Common myeloid progenitor, CD34-positive (primary cell): Measurements from ENCODE around the gene GALNT15.

Source experiments
- CTCF ChIA-PET: fragments of 350-600 bp; sonication (Branson Sonifier 250); formaldehyde crosslinking; loops from one replicate; lab custom pipeline; 2021; ENCODE audit warnings: antibody characterized with exemption; lab: Charles Lee
- POLR2A ChIA-PET: fragments of 350-600 bp; sonication (Branson Sonifier 250); formaldehyde crosslinking; loops from one replicate; lab custom pipeline; 2021; ENCODE audit warnings: antibody characterized with exemption; lab: Charles Lee
- DNase-seq, 3 donors: peaks; one replicate each; pipeline versions ENCODE4 v3.0.0 to v3.0.0-alpha.2; 2013
- H3K27ac ChIP-seq, 2 experiments: 1 replicate in 1 of 2; 2 replicates in 1 of 2; pipeline ENCODE4 v1.7.0; 2013; ENCODE audit warnings: inconsistent platforms in 2 of 2, low read length in 2 of 2, mild to moderate bottlenecking in 2 of 2, low read depth in 1 of 2, moderate library complexity in 1 of 2; ENCODE audit not compliant: severe bottlenecking in 2 of 2, insufficient read depth in 1 of 2, poor library complexity in 1 of 2
- H3K27me3 ChIP-seq, 5 experiments: replicated peaks in 2 of 5; 1 replicate in 3 of 5; 2 replicates in 2 of 5; pipeline versions ENCODE4 v1.6.1 to v1.7.0; 2013; ENCODE audit warnings: low read length in 4 of 5, mild to moderate bottlenecking in 2 of 5, moderate library complexity in 2 of 5, inconsistent platforms in 1 of 5; ENCODE audit not compliant: insufficient read depth in 5 of 5, control insufficient read depth in 4 of 5
- H3K36me3 ChIP-seq, 4 experiments: 1 replicate in 2 of 4; 2 replicates in 2 of 4; pipeline versions ENCODE4 v1.6.1 to v1.7.0; 2013; ENCODE audit warnings: low read length in 3 of 4, control low read depth in 1 of 4, mild to moderate bottlenecking in 1 of 4; ENCODE audit not compliant: control insufficient read depth in 4 of 4, insufficient read depth in 4 of 4
- H3K4me1 ChIP-seq, 4 experiments: 1 replicate in 3 of 4; 2 replicates in 1 of 4; pipeline versions ENCODE4 v1.6.1 to v1.7.1; 2013; ENCODE audit warnings: low read length in 3 of 4, mild to moderate bottlenecking in 3 of 4, control low read depth in 1 of 4, inconsistent platforms in 1 of 4, moderate library complexity in 1 of 4; ENCODE audit not compliant: control insufficient read depth in 4 of 4, insufficient read depth in 4 of 4; ENCODE audit errors: control extremely low read depth in 1 of 4
- H3K4me3 ChIP-seq, 7 experiments: 1 replicate in 4 of 7; 2 replicates in 3 of 7; pipeline versions ENCODE4 v1.5.1 to v1.7.0; 2013; ENCODE audit warnings: mild to moderate bottlenecking in 7 of 7, low read length in 6 of 7, moderate library complexity in 6 of 7, inconsistent platforms in 2 of 7, low read depth in 2 of 7, control low read depth in 1 of 7; ENCODE audit not compliant: insufficient read depth in 4 of 7, control insufficient read depth in 1 of 7; ENCODE audit errors: extremely low read depth in 1 of 7
- H3K9me3 ChIP-seq, 5 experiments: 1 replicate in 4 of 5; 2 replicates in 1 of 5; pipeline versions ENCODE4 v1.6.1 to v1.7.1; 2013; ENCODE audit warnings: low read length in 4 of 5, mild to moderate bottlenecking in 2 of 5, inconsistent platforms in 1 of 5, low read depth in 1 of 5, moderate library complexity in 1 of 5; ENCODE audit not compliant: control insufficient read depth in 4 of 5, insufficient read depth in 2 of 5; ENCODE audit errors: control extremely low read depth in 1 of 5
- WGBS: methylation state at CpG from one replicate; pipeline ENCODE4 v1.1.5; 2013; ENCODE audit not compliant: insufficient coverage; 5-methylcytosine and 5-hydroxymethylcytosine counted together

The GALNT15 gene

GRCh38 chr3:16253601-16254000, 79.1 kb downstream of the GALNT15 start:
- ChIA-PET CTCF (interaction anchor here (0.8 to 2.3 kb wide), 3 partner anchors 10 to 203 kb away, joined by 3 to 6 read pairs (median 4); partner anchors contain the start of gene DPH3), POLR2A (no interaction called here)
- no peaks in the 10 kb centered on the region for H3K36me3 ChIP-seq
- H3K4me3 ChIP-seq, result no peak overlapping the region
- no peaks in the 10 kb centered on the region for H3K27me3 ChIP-seq
- peak in 1 of 3 donors; percentile 16 for DNase-seq
- no peaks in the 10 kb centered on the region for H3K9me3 ChIP-seq
- H3K27ac ChIP-seq, result no peak overlapping the region
- H3K4me1 ChIP-seq, result no peaks in the 10 kb centered on the region
- WGBS, result 93% methylated on average over 6 of the region's 7 CpGs

GRCh38 chr3:16254916-16255315, 80.4 kb downstream of the GALNT15 start:
- Histone ChIP-seq H3K27me3 (no peaks in the 10 kb centered on the region), H3K36me3 (peaks cover 0 to 6% (median 4%) of the 10 kb centered on the region in 4 experiments), H3K4me3 (no peak overlapping the region), H3K9me3 (no peaks in the 10 kb centered on the region), H3K4me1 (no peaks in the 10 kb centered on the region), H3K27ac (no peak overlapping the region)
- WGBS, result 100% methylated on average over 3 of the region's 5 CpGs
- CTCF ChIA-PET, result no interaction called here
- DNase-seq, result no peak
- POLR2A ChIA-PET, result interaction anchor here (0.5 kb wide), 1 partner anchor 1818 kb away, joined by 5 read pairs; no protein-coding TSS in a partner anchor

DNA sequence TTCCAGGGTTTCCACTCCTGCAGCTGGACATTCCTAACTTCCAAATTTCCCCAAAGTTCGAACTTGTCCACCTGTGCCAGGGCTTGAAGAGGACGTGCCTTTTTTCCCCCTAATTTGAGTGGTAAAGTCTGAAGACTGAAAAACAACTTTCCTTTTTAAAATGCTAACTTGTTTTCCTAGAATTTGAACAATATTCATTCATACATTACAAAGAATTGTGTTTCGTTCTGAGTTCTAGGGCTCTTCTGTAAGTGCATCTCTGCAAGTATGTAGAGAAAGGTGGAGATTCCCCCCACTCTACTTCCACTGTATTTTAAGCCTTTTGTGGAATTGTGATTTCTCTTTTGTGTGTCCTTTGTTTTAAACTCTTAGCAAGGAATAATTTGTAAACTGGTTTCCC, 80.8 kb downstream of the GALNT15 start:
- Histone ChIP-seq H3K9me3 (no peaks in the 10 kb centered on the region), H3K4me1 (no peaks in the 10 kb centered on the region), H3K36me3 (peaks cover 0 to 8% (median 5%) of the 10 kb centered on the region in 4 experiments), H3K4me3 (no peak overlapping the region), H3K27ac (no peak overlapping the region), H3K27me3 (no peaks in the 10 kb centered on the region)
- DNase-seq, result no peak
- 92% methylated on average over 2 of the region's 3 CpGs for WGBS
- ChIA-PET POLR2A (interaction anchor here (0.5 kb wide), 1 partner anchor 1818 kb away, joined by 5 read pairs; no protein-coding TSS in a partner anchor), CTCF (no interaction called here)

DNA sequence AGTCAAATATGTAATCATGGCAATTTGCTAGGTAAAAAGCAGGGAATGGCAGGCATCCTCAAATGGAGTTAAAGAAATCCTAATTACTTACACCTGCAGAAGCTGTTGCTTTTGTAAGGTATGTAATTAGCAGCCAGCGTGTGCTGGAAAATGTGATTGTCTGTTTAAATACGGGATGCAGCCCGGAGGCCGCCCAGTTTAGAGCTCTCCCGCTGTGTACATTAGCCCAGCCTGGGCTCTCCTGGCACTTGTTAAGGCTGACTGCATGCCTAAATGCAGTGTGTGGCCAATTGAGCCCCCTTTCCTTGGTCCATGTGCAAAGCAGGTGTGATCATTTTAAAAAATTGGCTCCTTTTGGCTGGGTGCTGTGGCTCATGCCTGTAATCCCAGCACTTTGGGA, 81.2 kb downstream of the GALNT15 start:
- Histone ChIP-seq H3K27ac (no peak overlapping the region), H3K27me3 (no peaks in the 10 kb centered on the region), H3K4me3 (no peak overlapping the region), H3K4me1 (no peaks in the 10 kb centered on the region), H3K9me3 (no peaks in the 10 kb centered on the region), H3K36me3 (peaks cover 4 to 10% (median 6%) of the 10 kb centered on the region in 4 experiments)
- WGBS, result 100% methylated on average over 5 of the region's 5 CpGs
- POLR2A ChIA-PET, result interaction anchor here (0.5 kb wide), 1 partner anchor 1818 kb away, joined by 5 read pairs; no protein-coding TSS in a partner anchor
- CTCF ChIA-PET, result no interaction called here
- no peak for DNase-seq

DNA sequence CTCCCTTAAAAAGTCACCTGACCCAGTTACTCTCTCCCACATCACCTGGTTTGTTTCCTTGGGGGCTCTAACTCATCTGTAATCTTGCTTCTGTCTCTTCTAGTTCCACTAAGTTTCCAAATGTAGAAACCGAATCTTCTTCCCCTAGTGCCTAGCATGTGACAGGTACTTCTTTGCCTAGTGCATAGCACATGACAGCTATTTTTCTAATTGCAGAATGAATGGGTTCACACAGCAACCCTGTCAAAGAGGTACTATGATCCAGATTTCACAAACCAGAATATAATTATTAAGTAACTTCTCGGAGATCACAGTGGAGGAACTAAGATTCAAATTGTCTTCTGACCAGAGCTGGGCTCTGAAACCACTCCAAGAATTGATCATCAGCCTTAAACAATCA, 82.8 kb downstream of the GALNT15 start:
- Histone ChIP-seq H3K4me3 (no peak overlapping the region), H3K27me3 (no peaks in the 10 kb centered on the region), H3K27ac (no peak overlapping the region), H3K9me3 (no peaks in the 10 kb centered on the region), H3K36me3 (peaks cover 4 to 10% (median 6%) of the 10 kb centered on the region in 4 experiments), H3K4me1 (no peaks in the 10 kb centered on the region)
- DNase-seq, result no peak
- 81% methylated on average over 2 of the region's 2 CpGs for WGBS
- ChIA-PET CTCF (no interaction called here), POLR2A (interaction anchor here (0.7 kb wide), 1 partner anchor 412 kb away, joined by 3 read pairs; no protein-coding TSS in a partner anchor)

DNA sequence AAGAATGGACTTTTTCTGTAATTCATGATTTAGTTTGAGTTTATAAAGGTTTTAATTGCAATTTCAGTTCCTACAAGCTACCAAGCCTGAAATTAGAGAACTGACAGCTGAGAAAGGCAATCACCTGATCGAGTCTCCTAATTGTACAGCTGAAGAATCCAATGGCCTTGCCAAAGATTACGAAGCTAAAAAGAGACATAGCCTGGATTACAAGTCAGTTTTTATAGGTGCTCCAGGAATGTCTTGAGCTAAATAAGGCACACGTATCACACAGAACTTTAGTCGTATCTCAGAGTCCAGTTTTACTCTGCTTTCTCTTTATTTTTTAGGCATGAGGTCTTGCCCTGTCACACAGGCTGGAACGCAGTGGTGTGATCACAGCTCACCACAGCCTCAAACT, 83.7 kb downstream of the GALNT15 start:
- H3K36me3 ChIP-seq, result peaks cover 4 to 10% (median 6%) of the 10 kb centered on the region in 4 experiments
- no peak for DNase-seq
- WGBS, result 92% methylated on average over 5 of the region's 5 CpGs
- H3K4me3 ChIP-seq, result no peak overlapping the region
- POLR2A ChIA-PET, result no interaction called here
- no peak overlapping the region for H3K27ac ChIP-seq
- peaks cover 0 to 1% (median 0%) of the 10 kb centered on the region in 4 experiments for H3K4me1 ChIP-seq
- H3K27me3 ChIP-seq, result no peaks in the 10 kb centered on the region
- CTCF ChIA-PET, result interaction anchor here (1.3 kb wide), 1 partner anchor 10 kb away, joined by 3 read pairs; no protein-coding TSS in a partner anchor
- H3K9me3 ChIP-seq, result no peaks in the 10 kb centered on the region

- CTCF ChIA-PET, result interaction anchor here (1.3 kb wide), 1 partner anchor 11 kb away, joined by 3 read pairs; no protein-coding TSS in a partner anchor
- Histone ChIP-seq H3K4me1 (peaks cover 1 to 6% (median 3%) of the 10 kb centered on the region in 4 experiments), H3K27ac (no peak overlapping the region), H3K27me3 (no peaks in the 10 kb centered on the region), H3K36me3 (peaks cover 4 to 10% (median 6%) of the 10 kb centered on the region in 4 experiments), H3K4me3 (no peak overlapping the region), H3K9me3 (no peaks in the 10 kb centered on the region)
- DNase-seq, result no peak
- POLR2A ChIA-PET, result interaction anchor here (0.6 kb wide), 1 partner anchor 534 kb away, joined by 3 read pairs; no protein-coding TSS in a partner anchor
- WGBS, result 86% methylated on average over 1 of the region's 1 CpG
Measured at GRCh38 chr3:16258866-16259265, 84.4 kb downstream of the GALNT15 start.
